GM21367 (cell line): ENCODE results near the gene NLGN2.

ENCODE experiments used
- ATAC-seq: cut with Tn5 transposase; IDR thresholded peaks from one replicate; pipeline ENCODE4 v1.9.1; 2021; ENCODE audit not compliant: unreplicated experiment

The NLGN2 gene

DNA sequence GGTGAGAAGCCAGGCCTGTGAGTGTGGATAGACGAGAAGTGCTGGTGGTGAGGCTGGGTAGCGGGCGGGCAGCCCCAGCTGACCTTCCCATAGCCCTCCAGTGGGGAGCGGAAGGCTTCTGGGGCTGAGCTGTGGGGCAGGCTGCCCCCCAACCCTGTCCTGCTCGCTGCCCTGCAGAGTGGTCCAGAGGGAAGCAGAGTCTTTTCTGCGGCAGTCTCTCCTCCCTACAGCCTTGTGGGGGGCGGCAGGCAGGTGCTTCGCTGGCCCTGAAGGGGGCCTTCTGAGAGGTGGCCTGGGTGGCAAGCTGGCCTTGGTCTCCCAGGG is 3.7 kb downstream of the NLGN2 start:
- no peak for ATAC-seq

DNA sequence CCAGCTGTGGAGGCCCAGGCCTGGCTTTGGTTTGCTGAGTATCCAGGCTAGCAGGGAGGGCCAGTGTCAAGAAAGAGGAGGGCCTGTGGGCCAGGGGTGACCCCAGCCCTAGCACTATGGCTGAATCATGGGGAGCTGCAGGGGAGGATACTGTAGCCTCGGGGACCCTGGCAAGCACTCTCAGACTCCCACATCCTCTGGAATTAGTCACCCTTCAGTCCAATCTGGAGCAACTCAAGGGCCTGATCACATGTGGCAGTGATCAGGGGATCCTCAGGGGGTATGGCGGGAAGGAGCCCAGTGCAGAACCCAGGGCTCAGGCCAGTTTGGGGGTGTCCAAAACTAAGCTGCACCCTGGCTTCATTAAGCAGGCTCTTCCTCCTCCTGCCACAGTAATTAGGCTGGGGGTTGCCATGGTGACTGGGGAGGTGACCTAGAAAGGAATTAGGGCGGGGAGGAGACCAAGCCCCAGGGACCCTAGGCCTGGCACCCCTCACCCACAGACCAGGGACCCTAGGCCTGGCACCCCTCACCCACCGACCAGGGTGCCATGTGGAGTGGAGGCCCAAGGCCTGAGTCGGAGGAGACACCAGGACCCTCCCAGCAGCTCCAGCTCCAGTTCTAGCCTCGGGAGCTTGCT is 5.8 kb downstream of the NLGN2 start:
- ATAC-seq, result no peak

DNA sequence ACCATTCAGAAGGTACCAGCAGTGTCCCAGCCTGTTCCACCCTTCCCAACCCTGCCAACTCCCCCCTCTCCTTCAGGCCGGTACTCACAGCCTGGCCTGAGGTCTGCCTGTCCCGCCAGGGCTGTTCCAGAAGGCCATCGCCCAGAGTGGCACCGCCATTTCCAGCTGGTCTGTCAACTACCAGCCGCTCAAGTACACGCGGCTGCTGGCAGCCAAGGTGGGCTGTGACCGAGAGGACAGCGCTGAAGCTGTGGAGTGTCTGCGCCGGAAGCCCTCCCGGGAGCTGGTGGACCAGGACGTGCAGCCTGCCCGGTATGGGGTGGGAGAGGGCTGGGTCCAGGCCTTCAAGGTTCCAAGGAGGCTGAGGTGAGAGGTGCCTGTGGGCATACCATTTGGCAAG is 7.2 kb downstream of the NLGN2 start:
- ATAC-seq, result no peak

DNA sequence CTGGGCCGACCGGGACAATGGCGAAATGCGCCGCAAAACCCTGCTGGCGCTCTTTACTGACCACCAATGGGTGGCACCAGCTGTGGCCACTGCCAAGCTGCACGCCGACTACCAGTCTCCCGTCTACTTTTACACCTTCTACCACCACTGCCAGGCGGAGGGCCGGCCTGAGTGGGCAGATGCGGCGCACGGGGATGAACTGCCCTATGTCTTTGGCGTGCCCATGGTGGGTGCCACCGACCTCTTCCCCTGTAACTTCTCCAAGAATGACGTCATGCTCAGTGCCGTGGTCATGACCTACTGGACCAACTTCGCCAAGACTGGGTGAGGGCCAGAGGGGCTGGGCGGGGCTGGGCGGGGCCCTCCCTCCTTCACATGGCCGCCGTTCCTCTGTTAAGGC is 8.1 kb downstream of the NLGN2 start:
- no peak for ATAC-seq

DNA sequence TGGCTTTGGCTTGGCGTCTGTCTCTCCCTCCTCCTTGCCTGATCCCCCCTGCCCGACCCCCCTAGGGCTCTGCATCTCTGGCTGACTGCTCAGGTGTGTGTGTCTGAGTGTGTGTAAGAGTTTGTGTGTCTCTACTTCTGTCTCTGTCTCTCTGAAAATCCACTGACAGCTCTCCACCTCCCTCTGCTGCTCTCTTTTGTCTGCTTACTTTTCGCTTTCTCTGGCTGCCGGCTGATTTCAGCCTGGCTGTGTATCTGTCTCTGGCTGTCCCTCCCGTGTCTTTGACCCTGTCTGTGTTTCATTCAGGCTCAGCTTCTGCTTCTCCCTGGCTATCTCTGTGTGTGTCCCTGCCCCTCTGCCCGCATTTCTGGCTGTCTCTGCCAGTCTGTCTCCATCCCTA is 8.7 kb downstream of the NLGN2 start:
- ATAC-seq, result no peak

DNA sequence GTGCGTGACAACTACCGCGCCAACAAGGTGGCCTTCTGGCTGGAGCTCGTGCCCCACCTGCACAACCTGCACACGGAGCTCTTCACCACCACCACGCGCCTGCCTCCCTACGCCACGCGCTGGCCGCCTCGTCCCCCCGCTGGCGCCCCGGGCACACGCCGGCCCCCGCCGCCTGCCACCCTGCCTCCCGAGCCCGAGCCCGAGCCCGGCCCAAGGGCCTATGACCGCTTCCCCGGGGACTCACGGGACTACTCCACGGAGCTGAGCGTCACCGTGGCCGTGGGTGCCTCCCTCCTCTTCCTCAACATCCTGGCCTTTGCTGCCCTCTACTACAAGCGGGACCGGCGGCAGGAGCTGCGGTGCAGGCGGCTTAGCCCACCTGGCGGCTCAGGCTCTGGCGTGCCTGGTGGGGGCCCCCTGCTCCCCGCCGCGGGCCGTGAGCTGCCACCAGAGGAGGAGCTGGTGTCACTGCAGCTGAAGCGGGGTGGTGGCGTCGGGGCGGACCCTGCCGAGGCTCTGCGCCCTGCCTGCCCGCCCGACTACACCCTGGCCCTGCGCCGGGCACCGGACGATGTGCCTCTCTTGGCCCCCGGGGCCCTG is 9.5 kb downstream of the NLGN2 start:
- ATAC-seq, result no peak

DNA sequence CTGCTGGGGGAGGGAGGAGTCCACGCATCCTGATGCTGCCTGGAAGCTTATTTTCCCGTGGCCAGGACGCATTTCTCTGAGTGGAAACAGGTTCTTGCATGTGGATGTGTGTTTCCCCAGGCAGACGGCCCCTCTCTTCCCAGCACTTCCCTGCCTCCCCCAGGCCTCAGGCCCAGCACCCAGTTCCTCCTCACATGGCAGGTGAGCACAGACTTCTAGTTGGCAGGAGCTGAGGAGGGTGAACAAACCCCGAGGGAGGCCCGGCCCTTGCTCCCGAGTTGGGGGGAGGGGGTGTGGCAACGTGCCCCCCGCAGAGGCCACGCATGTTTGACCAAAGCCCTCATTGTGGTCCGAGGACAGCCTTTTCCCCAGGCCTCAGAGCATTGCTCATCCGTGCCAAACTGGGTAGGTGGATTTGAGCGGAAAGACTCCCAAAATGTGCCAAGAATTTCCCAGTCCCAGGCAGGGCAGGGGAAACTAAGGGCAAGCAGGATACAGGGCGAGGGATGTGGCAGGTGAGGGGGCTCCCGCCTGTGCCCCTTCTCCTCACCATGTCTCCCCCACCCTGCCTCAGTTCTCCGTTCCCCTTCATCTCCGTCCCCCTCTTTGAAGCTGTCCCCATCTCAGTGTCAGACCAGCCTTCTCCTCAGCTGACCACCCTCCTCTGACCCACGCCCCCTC is 11.0 kb downstream of the NLGN2 start:
- no peak for ATAC-seq

DNA sequence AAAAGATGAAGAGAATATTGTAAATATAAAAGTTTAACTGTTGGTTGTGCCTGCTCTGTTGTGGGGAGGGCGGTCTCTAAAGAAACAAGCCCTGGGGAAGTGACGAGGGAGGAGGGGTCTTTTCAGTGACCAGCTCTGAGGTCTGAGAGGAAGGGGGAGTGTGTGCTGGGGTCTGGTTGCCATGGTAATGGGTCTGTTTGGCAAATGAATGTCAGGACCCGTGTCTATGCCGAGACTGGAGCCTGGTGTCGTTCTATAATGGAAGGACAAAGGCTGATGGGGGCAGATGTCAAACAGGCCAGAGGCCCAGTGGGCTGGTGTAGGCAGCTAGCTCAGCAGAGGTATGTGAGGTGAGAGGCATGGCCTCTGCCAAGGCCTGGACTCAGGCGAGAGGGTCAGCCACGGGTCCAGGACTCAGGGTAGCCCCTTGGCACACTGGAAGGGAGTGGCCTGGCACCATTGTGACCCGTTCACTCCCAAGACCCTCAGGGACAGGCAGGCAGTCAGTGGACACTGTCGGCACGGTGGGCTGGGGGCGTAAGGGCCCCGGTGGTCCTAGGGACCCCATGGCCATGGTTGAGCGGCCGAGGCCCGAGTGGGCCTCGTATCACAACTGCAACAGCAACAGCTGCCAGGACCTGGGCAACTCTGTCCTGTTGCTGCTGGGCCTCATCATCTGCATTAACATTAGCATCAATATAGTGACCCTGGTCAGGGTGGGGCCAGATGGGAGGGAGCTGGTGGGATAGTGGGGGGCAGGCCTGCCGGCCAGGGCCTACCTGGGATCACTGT is 12.4 kb downstream of the NLGN2 start, which contains the start of gene SPEM1:
Gene SPEM1 (plus strand): TSS at position 506 of the 792 bp plus-strand sequence. CDS start 61 bp downstream, at position 567.
- ATAC-seq, result no peak

DNA sequence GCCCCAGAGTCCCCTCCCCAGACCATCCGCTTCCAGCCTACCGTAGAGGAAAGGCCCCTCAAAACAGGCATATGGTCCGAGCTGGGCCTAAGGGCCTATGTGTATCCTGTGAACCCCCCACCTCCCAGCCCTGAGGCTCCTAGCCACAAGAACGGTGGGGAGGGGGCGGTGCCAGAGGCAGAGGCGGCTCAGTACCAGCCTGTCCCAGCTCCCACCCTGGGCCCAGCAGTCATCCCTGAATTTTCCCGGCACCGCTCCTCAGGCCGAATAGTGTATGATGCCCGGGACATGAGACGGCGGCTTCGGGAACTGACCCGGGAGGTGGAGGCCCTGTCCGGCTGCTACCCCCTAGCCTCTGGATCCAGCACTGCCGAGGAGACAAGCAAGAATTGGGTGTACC is 13.5 kb downstream of the NLGN2 start:
- ATAC-seq, result no peak

DNA sequence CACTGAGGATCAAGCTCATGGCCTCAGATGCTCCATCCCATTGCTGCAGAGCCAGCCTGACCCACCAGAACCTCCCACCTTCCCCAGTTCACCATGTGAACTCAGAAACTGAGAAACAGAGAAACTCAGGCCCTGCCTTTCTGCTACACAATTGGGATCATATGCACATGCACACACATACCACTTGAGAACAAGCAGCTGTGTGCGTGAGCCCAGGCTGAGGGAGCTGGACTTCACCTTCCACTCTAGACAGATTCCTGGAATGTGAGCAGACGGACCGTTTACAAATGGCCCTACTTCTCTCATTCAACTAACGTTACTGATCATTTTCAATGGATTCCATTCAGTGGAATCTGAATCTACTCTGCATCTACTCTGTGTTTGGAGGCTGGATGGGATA is 16.0 kb downstream of the NLGN2 start:
- no peak for ATAC-seq

DNA sequence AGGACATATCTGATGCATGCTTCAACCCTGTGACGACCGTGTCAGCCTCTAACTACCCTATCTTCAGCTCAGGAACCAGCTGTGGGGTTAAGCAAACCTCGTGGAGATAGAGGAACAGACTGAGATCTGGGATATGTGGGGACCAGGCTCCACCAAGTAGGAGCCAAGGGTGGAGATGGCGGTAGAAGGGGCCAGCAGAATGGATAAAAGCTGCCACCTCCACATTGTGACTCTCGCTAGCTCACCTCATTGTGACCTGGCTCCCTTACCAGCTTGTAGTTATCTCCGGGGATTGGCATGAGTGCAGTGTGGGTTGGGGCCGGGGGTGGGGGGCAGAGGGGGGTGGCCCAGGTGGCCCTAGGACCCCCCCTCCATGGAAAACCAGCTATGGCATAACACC is 17.7 kb downstream of the NLGN2 start, which contains the start of gene SPEM2:
Gene SPEM2 (plus strand): TSS at position 301 of the 400 bp plus-strand sequence. CDS start 73 bp downstream, at position 374.
- no peak for ATAC-seq

DNA sequence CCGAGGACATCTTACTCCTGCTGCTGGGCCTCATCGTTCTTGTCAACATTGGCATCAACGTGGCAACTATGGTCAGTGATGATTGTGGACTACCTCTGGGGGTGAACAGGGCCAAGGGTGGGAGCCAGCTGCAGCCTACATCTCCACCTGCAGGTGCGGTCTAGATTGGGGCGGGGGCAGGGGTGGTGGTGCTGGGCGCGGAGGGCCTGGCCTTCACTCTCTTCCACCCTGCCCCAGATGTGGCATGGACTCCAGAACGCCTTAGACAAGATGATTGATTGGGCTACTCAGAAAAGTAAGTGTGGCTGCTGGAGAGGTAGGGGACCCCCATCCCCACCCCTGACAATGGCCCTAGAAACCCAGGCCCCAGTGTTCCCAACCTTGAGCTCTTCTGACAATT is 18.1 kb downstream of the NLGN2 start:
- no peak for ATAC-seq

DNA sequence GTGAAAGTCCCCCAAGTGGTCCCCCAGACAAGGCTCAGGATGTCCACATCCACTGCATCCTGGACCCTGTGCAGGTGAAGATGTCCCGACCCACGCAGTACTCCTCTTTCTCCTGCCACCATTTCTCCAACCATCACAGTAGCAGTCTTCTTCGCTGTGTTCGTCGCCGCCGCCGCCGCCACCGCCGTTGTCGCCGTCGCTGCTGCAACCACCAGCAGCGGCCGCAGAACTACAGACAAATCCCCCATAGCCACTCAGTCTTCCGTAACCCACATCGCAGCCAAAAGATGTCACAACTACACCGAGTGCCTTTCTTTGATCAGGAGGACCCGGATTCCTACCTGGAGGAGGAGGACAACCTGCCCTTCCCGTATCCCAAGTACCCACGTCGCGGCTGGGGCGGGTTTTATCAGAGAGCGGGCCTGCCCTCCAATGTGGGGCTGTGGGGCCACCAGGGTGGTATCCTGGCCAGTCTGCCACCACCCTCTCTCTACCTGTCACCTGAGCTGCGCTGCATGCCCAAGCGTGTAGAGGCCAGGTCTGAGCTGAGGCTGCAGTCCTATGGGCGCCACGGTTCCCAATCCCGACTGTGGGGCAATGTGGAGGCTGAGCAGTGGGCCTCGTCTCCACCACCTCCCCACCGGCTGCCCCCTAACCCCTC is 18.7 kb downstream of the NLGN2 start:
- no peak for ATAC-seq

DNA sequence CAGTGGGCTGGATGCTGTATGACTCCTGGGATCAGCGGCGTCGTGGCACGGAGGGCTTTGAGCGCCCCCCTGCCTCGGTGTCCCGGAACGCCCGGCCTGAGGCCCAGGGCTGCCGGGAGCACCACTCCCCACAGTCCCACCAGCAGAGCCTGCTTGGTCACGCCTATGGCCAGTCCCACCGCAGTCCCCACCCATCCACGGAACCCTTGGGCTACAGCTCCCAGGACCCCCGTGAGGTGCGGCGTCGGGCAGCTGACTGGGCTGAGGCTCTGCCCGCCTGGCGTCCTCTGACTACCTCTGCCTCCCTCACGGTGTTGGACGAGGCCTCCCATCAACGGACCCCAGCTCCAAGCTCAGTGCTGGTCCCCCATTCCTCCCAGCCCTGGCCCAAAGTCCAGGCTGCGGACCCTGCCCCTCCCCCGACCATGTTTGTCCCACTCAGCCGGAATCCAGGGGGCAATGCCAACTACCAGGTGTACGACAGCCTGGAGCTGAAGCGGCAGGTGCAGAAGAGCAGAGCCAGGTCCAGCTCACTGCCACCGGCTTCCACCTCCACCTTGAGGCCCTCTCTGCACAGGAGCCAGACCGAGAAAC is 19.3 kb downstream of the NLGN2 start:
- ATAC-seq, result no peak

DNA sequence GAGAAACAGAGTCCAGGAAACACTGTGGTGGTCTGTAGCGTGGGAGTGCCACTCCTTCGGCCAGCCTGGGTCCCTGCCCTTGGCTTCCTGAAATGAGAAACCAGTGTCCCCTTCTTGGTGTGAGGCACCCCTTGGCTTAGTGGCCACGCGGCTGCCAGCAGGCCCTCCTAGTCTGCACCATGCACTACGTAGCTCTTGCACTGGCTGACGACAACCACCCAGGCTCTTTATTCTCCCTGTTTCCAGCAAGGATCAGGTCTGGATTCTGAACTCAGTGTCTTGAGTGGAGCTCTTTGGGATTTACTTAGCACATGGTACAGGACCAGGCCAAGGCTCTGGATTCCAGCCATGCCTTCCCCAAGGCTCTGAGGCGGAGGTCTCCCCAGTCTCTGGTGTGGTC is 19.9 kb downstream of the NLGN2 start:
- no peak for ATAC-seq

DNA sequence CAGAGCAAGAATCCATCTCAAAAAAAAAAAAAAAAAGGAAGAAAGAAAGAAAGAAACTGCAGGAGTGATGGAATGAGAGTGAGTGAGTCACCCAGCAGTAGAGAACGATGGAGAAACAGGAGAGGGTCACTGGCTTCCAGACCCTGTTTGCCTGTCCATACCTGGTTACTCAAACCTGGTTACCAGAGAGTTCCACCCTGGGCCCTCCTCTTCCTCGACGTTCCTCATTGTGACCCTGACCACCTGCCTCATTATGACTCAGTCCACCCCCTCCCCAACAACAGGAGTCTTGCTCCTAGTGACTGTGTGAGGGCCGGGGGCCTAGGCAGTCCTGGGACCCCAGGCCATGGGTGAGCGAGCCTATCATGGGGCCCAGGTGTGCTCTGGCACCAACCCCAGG is 20.9 kb downstream of the NLGN2 start, which contains the start of gene SPEM3:
Gene SPEM3 (plus strand): TSS at position 301 of the 400 bp plus-strand sequence. CDS start 46 bp downstream, at position 347.
- no peak for ATAC-seq

DNA sequence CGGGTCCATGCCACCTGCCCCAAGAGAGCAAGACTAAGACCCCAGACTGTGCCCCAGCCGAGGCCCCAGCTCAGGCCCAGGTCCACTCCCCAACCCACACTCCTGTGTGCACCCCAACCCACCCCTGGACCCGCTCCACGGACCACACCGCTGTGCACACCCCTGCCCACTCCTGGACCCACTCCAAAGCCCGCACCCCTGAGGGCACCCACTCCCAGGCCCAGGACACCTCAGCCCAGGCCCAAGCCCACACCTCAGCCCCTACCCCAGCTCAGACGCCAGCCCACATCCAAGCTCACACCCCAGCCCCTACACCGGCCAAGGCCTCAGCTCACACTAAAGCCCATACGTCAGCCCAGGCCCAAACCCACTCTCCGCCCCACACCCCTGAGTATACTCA is 22.1 kb downstream of the NLGN2 start:
- no peak for ATAC-seq

DNA sequence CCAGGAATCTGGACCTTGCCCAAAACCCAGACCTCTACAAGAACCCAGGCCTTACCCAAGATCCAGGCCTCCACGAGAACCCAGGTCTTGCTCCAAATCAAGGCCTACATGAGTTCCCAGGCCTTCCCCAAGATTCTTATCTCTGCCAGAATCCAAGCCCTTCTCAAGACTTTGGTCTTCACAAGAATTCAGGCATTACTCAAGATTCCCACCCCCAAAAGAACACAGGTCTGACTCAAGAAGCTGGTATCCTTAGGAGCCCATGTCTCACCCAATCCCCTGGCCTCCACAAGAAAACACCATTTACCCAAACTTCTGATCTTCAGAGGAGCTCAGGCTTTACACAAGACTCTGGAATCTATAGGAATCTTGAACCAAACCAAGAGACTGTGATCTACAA is 23.6 kb downstream of the NLGN2 start:
- no peak for ATAC-seq

DNA sequence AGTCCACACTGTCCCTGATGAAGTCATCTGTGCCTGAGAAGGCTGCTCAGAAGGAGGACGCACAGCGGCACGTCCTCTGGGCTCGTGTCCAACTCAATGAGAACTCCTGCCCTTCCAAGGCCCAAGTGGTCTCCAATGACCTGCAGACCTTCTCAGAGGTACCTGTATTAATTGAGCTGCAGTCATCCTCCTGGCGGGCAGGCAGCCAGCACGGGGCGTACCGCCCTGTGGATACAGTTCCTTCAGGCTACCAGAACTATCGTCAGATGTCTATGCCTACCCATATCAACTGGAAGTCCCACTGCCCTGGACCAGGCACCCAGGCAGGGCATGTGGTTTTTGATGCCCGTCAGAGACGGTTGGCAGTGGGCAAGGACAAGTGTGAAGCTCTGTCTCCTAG is 24.7 kb downstream of the NLGN2 start:
- ATAC-seq, result no peak

DNA sequence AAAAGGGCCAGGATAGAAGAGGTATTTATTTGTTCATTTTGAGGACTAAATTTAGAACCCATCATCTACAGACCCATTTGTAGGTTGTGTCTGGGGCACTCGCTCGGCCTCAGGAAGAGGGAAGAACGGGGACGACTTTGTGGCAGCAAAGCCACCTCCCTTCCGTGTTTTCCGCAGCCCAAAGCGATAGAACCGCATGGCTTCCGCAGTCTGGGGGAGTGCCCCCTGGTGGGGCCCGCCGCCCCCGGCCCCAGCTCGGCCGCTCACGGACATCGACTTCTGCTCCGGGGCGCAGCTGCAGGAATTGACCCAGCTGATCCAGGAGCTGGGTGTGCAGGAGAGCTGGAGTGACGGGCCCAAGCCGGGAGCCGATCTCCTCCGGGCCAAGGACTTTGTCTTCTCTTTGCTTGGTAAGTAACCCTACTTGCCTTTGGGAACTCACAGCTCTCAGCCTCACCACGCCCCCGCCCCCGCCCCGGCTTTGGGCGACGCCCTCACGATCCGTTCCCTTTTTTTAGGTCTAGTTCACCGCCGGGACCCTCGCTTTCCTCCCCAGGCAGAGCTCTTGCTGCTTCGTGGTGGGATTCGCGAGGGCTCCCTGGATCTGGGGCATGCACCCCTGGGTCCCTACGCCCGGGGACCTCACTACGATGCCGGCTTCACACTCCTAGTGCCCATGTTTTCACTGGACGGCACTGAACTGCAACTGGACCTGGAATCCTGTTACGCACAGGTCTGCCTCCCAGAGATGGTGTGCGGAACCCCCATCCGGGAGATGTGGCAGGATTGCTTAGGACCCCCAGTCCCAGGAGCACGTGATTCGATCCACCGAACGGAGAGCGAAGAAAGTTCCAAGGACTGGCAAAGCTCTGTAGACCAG is 28.3 kb downstream of the NLGN2 start:
- peak; percentile 16 for ATAC-seq
